MM.1S (cell line): ENCODE measurements around the gene PSMB10.

ENCODE experiments used
- DNase-seq: peaks from one replicate; pipeline ENCODE4 v3.0.0-alpha.2; 2015
- H2AFZ ChIP-seq: fragments of 300-600 bp; sonication (generic); 2 replicates; pipeline ENCODE4 v1.6.0; 2016; ENCODE audit warnings: antibody characterized with exemption, low read length
- H3F3A ChIP-seq: fragments of 300-600 bp; sonication (generic); 2 replicates; pipeline ENCODE4 v1.6.1; 2016; ENCODE audit warnings: mild to moderate bottlenecking, antibody characterized with exemption, low read length, moderate library complexity, mixed read lengths; ENCODE audit not compliant: insufficient read depth
- H3K27ac ChIP-seq: fragments of 300-600 bp; sonication (generic); 2 replicates; pipeline ENCODE4 v1.5.1; 2016; ENCODE audit warnings: mild to moderate bottlenecking, low read length
- H3K27me3 ChIP-seq: fragments of 300-600 bp; sonication (generic); replicated peaks from 2 replicates; pipeline ENCODE4 v1.6.0; 2016; ENCODE audit warnings: low read length; ENCODE audit not compliant: insufficient read depth
- H3K36me3 ChIP-seq: fragments of 300-600 bp; sonication (generic); replicated peaks from 2 replicates; pipeline ENCODE4 v1.6.1; 2016; ENCODE audit warnings: mild to moderate bottlenecking, low read length, mixed read lengths; ENCODE audit not compliant: insufficient read depth
- H3K4me1 ChIP-seq: fragments of 300-600 bp; sonication (generic); 2 replicates; pipeline ENCODE4 v1.6.1; 2016; ENCODE audit warnings: low read length, mixed read lengths
- H3K4me2 ChIP-seq: fragments of 300-600 bp; sonication (generic); 2 replicates; pipeline ENCODE4 v1.6.0; 2016; ENCODE audit warnings: low read depth, low read length
- H3K4me3 ChIP-seq: fragments of 300-600 bp; sonication (generic); 2 replicates; pipeline ENCODE4 v1.5.1; 2016; ENCODE audit warnings: low read length, mixed read lengths
- H3K79me2 ChIP-seq: fragments of 300-600 bp; sonication (generic); 2 replicates; pipeline ENCODE4 v1.6.1; 2016; ENCODE audit warnings: mixed run types, low read length, mixed read lengths
- H3K9ac ChIP-seq: fragments of 300-600 bp; sonication (generic); 2 replicates; pipeline ENCODE4 v1.6.1; 2016; ENCODE audit warnings: low read length, mixed read lengths
- H3K9me2 ChIP-seq: fragments of 300-600 bp; sonication (generic); replicated peaks from 2 replicates; pipeline ENCODE4 v1.6.1; 2016; ENCODE audit warnings: mild to moderate bottlenecking, low read length, mixed read lengths; ENCODE audit not compliant: insufficient read depth
- H3K9me3 ChIP-seq: fragments of 300-600 bp; sonication (generic); replicated peaks from 2 replicates; pipeline ENCODE4 v1.6.1; 2016; ENCODE audit warnings: mild to moderate bottlenecking, low read length, mixed read lengths; ENCODE audit not compliant: insufficient read depth
- H4K20me1 ChIP-seq: fragments of 300-600 bp; sonication (generic); 2 replicates; pipeline ENCODE4 v1.6.1; 2016; ENCODE audit warnings: mild to moderate bottlenecking, low read length, moderate library complexity, mixed read lengths; ENCODE audit not compliant: insufficient read depth
- EZH2 ChIP-seq: fragments of 300-600 bp; sonication (generic); optimal IDR thresholded peaks from 2 replicates; pipeline ENCODE3; 2017; ENCODE audit warnings: low read depth, mild to moderate bottlenecking, antibody characterized with exemption, low read length, mixed read lengths
- EZH2phosphoT487 ChIP-seq: fragments of 300-600 bp; sonication (generic); IDR thresholded peaks from 2 replicates; pipeline ENCODE4 v1.6.1; 2018; ENCODE audit warnings: antibody characterized with exemption, low read length
- TF ChIP-seq, protein P1 (sequence below): fragments of 300-600 bp; sonication (generic); IDR thresholded peaks from 2 replicates; pipeline ENCODE4 v1.5.1; 2016; ENCODE audit warnings: antibody characterized with exemption, low read length, mixed read lengths

PSMB10 gene

DNA sequence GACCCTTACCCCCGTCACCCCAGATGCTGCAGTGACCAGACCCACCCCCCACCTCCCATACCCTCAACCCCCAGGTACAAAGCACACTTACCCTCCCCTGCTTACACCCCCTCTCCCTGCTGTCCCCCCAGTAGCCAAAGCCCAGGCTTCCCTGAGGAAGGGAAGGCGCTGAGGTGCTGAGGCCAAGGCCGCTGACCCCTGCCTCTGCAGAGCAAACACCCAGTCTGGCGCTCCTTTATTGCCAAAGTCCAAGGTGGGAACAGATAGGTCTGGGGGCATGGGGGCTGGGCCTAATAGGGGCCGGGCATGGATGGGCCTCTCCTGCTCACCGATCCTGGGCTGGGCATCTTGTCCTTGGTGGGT lies 6.6 kb upstream of the PSMB10 start:
- Histone ChIP-seq H3K4me2 (no peak overlapping the region), H3K36me3 (no peaks in the 10 kb centered on the region; the same call in 1 of the 2 replicates), H3K79me2 (no peaks in the 10 kb centered on the region), H3K4me1 (no peaks in the 10 kb centered on the region), H3K9me3 (no peaks in the 10 kb centered on the region), H3K9me2 (no peaks in the 10 kb centered on the region), H3K27me3 (no peaks in the 10 kb centered on the region), H3F3A (0 out of 2 replicates have a peak, but pooled peaks cover 2% of the 10 kb centered on the region), H3K4me3 (no peak overlapping the region), H3K9ac (no peak overlapping the region), H3K27ac (no peak overlapping the region), H2AFZ (no peak overlapping the region), H4K20me1 (no peaks in the 10 kb centered on the region)
- TF ChIP-seq EZH2 (no peak), EZH2phosphoT487 (no peak)
- TF ChIP-seq, protein P1, sequence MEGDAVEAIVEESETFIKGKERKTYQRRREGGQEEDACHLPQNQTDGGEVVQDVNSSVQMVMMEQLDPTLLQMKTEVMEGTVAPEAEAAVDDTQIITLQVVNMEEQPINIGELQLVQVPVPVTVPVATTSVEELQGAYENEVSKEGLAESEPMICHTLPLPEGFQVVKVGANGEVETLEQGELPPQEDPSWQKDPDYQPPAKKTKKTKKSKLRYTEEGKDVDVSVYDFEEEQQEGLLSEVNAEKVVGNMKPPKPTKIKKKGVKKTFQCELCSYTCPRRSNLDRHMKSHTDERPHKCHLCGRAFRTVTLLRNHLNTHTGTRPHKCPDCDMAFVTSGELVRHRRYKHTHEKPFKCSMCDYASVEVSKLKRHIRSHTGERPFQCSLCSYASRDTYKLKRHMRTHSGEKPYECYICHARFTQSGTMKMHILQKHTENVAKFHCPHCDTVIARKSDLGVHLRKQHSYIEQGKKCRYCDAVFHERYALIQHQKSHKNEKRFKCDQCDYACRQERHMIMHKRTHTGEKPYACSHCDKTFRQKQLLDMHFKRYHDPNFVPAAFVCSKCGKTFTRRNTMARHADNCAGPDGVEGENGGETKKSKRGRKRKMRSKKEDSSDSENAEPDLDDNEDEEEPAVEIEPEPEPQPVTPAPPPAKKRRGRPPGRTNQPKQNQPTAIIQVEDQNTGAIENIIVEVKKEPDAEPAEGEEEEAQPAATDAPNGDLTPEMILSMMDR = no peak
- no peak for DNase-seq

DNA sequence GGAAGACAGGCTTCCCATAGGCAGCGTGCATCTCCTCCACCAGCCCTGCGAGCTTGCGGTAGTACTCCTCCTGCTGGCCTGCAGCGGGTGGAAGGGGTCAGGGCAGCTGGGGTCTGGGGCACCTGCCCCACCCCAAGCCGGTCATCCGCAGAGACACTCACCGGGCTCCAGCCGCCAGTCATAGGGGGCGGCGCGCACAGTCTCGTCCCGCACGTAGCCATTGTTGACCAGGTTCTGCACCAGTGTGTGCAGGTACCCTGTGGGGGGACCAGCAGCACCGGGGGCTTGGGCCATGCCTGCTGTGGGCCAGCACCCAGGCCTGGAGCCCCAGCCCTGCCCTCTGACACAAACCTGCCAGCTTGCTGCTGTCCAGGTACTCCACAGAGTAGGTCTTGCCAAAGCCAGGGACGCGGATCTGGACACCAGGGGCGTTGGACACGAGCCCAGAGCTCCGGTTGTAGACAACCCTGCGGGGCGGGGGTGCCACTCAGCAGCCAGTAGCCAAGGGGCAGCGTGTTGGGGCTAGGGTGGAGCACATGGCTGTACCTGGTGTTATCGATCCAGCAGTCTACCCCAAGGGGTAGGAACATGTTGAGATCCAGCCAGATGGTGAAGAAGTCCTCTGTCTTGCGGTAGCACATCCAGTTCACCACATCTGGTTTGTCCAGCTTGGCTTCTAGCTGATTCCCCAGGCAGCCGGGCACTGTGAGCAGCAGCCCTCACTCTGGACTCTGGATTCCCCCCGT lies 6.0 kb upstream of the PSMB10 start:
- Histone ChIP-seq H4K20me1 (no peaks in the 10 kb centered on the region), H3K9ac (no peak overlapping the region), H3K9me2 (no peaks in the 10 kb centered on the region), H3K9me3 (no peaks in the 10 kb centered on the region), H3K79me2 (no peaks in the 10 kb centered on the region), H3K4me3 (no peak overlapping the region), H3K36me3 (no peaks in the 10 kb centered on the region; the same call in 1 of the 2 replicates), H3K27me3 (no peaks in the 10 kb centered on the region), H3K4me2 (no peak overlapping the region), H3K27ac (no peak overlapping the region), H2AFZ (no peak overlapping the region), H3K4me1 (no peaks in the 10 kb centered on the region; the same call in 1 of the 2 replicates), H3F3A (0 out of 2 replicates have a peak, but pooled peaks cover 2% of the 10 kb centered on the region)
- no peak for DNase-seq
- TF ChIP-seq, protein P1 = no peak
- TF ChIP-seq EZH2 = no peak
- no peak for TF ChIP-seq EZH2phosphoT487

DNA sequence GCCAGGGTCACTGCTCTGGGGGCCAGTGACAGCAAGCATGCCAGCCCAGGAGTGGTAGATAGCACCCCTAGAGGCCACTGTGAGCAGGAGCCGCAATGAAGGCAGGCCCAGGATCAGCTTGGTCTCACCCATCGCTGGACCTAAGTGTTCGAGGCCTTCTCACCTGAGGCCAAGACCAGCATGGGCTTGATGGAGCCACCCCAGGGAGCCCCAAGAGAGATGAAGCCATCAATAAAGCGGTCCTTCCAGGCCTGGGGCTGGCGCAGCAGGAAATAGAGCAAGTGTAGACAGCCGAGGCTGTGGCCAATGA lies 5.5 kb upstream of the PSMB10 start:
- Histone ChIP-seq H3K9ac (no peak overlapping the region), H4K20me1 (no peaks in the 10 kb centered on the region), H3K4me3 (no peak overlapping the region), H3K27me3 (no peaks in the 10 kb centered on the region), H3K9me3 (no peaks in the 10 kb centered on the region), H3K4me2 (no peak overlapping the region), H3K79me2 (peaks cover 4% of the 10 kb centered on the region), H3F3A (peaks cover 6% of the 10 kb centered on the region), H2AFZ (no peak overlapping the region), H3K4me1 (peaks cover 4% of the 10 kb centered on the region), H3K27ac (no peak overlapping the region), H3K36me3 (no peaks in the 10 kb centered on the region; the same call in 1 of the 2 replicates), H3K9me2 (no peaks in the 10 kb centered on the region)
- DNase-seq = peak; percentile 26
- TF ChIP-seq EZH2 = no peak
- TF ChIP-seq, protein P1 = peak; percentile 69
